ENCODE data around the gene VAV3. TPM values are rescaled to one million over a fixed set of nuclear protein-coding genes. Genes with fewer than 3 reads are reported as not detected.

Gene VAV3
- total and polyA plus RNA-seq, 10 of the 15 experiments (the other 5 are each of a cell fraction or from before 2014, with no cell fraction given) = 0.84 to 5.5 (median 3.4) TPM

- TF ChIP-seq USF1 (IDR thresholded peaks at IDR 0.05; ENCODE audit: borderline replicate concordance, extremely low read length, insufficient read depth, low read depth, low read length) (no peak), NR2C1 (IDR thresholded peaks at IDR 0.05) (no peak), ATF2 (IDR thresholded peaks at IDR 0.05; ENCODE audit: low read length) (peak; percentile 87), IRF5 (IDR thresholded peaks at IDR 0.05; ENCODE audit: borderline replicate concordance) (no peak), TCF7 (IDR thresholded peaks at IDR 0.05; ENCODE audit: borderline replicate concordance) (peak; percentile 73), EGR1 (IDR thresholded peaks at IDR 0.05; ENCODE audit: borderline replicate concordance in 1 of 2, low read depth in 2 of 2, low read length in 2 of 2) (no peak), NFYB (IDR thresholded peaks at IDR 0.05; ENCODE audit: insufficient read depth, low read depth, low read length) (no peak), TCF3 (IDR thresholded peaks at IDR 0.05; ENCODE audit: borderline replicate concordance, insufficient read depth, low read depth, low read length) (no peak), BRCA1 (IDR thresholded peaks at IDR 0.05; ENCODE audit: low read depth, low read length) (no peak), NRF1 (conservative IDR thresholded peaks at IDR 0.05; ENCODE audit: low read depth, low read length) (no peak), HDGF (IDR thresholded peaks at IDR 0.05) (no peak), SRF (IDR thresholded peaks at IDR 0.05; ENCODE audit: low read depth in 2 of 2, low read length in 2 of 2) (no peak), IKZF1 (conservative IDR thresholded peaks at IDR 0.05) (no peak), ZBTB4 (CRISPR knock-in tag; IDR thresholded peaks at IDR 0.05) (no peak), SMC3 (IDR thresholded peaks at IDR 0.05; ENCODE audit: borderline replicate concordance, low read length) (no peak), IKZF2 (IDR thresholded peaks at IDR 0.05) (peak in 1 of 2 experiments; percentile 56; a peak in 3 of 4 replicates), TCF12 (IDR thresholded peaks at IDR 0.05; ENCODE audit: low read depth, low read length) (no peak), YBX1 (IDR thresholded peaks at IDR 0.05) (no peak), POLR2AphosphoS5 (IDR thresholded peaks at IDR 0.05; ENCODE audit: low read length) (no peak), ZBTB40 (IDR thresholded peaks at IDR 0.05; ENCODE audit: borderline replicate concordance) (no peak)
These were observed 30.4 kb downstream of the VAV3 start (continued) for GRCh38 chr1:107934578-107934977.

Measured in GM12878 (cell line).